ENCODE results near the gene TEX26.

Gene TEX26

DNA sequence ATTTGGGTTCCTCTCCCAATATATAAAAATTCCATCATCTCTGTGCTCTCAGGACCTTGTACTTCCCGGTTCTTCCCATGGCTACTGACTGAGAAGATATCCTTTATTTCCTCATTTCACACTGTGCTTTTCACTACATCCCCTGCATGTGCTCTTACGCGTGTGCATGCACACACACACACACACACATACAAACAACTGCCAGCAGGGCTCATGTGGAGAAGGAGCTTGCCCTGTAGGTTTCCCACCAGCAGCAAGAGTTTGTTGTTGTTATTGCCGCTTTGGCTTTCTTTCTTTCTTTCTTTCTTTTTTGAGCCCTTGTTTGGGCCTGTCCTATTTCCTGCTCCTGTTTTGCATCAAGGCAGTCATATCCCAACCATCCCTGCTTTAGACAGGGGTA, 43.6 kb downstream of the TEX26 start:
- H3K36me3 ChIP-seq (ENCODE audit: control insufficient read depth, insufficient read depth, low read length): no peaks in the 10 kb centered on the region
- no peaks in the 10 kb centered on the region for H3K9me3 ChIP-seq (ENCODE audit: control insufficient read depth, insufficient read depth, low read length)
- H3K9ac ChIP-seq (ENCODE audit: low read depth, low read length): no peak overlapping the region
- H3K27me3 ChIP-seq (ENCODE audit: control insufficient read depth, insufficient read depth, low read length): no peaks in the 10 kb centered on the region
- no peak overlapping the region for H3K4me3 ChIP-seq (ENCODE audit: low read depth, low read length)
- no peak overlapping the region for H3K27ac ChIP-seq (ENCODE audit: low read depth, low read length)
- H3K4me1 ChIP-seq (ENCODE audit: control insufficient read depth, insufficient read depth, low read length): no peaks in the 10 kb centered on the region

GRCh38 chr13:30978981-30979956, 46.8 kb downstream of the TEX26 start:
- Histone ChIP-seq H3K27ac (ENCODE audit: low read depth, low read length) (no peak overlapping the region), H3K9ac (ENCODE audit: low read depth, low read length) (no peak overlapping the region), H3K4me3 (ENCODE audit: low read depth, low read length) (no peak overlapping the region), H3K36me3 (ENCODE audit: control insufficient read depth, insufficient read depth, low read length) (no peaks in the 10 kb centered on the region), H3K9me3 (ENCODE audit: control insufficient read depth, insufficient read depth, low read length) (no peaks in the 10 kb centered on the region), H3K27me3 (ENCODE audit: control insufficient read depth, insufficient read depth, low read length) (no peaks in the 10 kb centered on the region), H3K4me1 (ENCODE audit: control insufficient read depth, insufficient read depth, low read length) (peaks cover 15% of the 10 kb centered on the region)

DNA sequence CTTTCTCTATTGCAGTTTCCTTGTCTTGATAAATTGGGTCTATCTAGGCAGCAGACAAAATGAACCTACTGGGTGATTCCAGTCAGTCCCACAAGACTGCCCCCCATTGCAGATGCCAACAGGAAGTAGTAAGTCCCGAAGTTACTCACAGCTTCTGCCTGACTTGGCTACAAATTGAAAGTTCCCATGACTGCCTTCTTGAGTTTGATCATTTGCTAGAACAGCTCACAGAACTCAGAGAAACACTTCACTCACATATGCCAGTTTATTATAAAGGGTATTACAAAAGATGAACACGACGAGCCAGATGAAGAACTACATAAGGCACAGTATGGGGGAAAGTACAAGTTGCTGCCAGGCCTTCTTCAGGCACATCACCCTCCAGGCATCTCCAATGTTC, 50.0 kb downstream of the TEX26 start:
- H3K4me3 ChIP-seq (ENCODE audit: low read depth, low read length): no peak overlapping the region
- no peaks in the 10 kb centered on the region for H3K36me3 ChIP-seq (ENCODE audit: control insufficient read depth, insufficient read depth, low read length)
- no peak overlapping the region for H3K27ac ChIP-seq (ENCODE audit: low read depth, low read length)
- H3K9ac ChIP-seq (ENCODE audit: low read depth, low read length): no peak overlapping the region
- no peaks in the 10 kb centered on the region for H3K27me3 ChIP-seq (ENCODE audit: control insufficient read depth, insufficient read depth, low read length)
- H3K9me3 ChIP-seq (ENCODE audit: control insufficient read depth, insufficient read depth, low read length): no peaks in the 10 kb centered on the region
- peaks cover 17% of the 10 kb centered on the region for H3K4me1 ChIP-seq (ENCODE audit: control insufficient read depth, insufficient read depth, low read length)

DNA sequence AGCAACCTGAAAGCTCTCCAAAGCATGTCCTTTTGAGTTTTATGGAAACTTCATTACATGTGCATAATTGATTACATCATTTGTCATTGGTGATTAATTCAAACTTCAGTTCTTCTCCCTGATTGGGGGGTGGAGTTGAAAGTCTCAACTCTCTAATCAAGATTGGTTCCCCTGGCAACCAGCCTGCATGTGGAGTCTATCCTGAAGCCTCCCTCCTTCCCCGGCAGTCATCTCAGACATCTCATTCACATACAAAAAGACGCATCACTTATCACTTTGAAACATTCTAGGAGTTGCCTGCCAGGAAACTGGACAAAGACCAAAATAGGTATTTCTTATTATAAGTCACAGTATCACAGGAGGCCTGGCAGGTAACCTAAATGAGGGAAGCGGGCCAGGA, 50.5 kb downstream of the TEX26 start:
- Histone ChIP-seq H3K4me3 (ENCODE audit: low read depth, low read length) (no peak overlapping the region), H3K36me3 (ENCODE audit: control insufficient read depth, insufficient read depth, low read length) (no peaks in the 10 kb centered on the region), H3K9ac (ENCODE audit: low read depth, low read length) (no peak overlapping the region), H3K27me3 (ENCODE audit: control insufficient read depth, insufficient read depth, low read length) (no peaks in the 10 kb centered on the region), H3K4me1 (ENCODE audit: control insufficient read depth, insufficient read depth, low read length) (peaks cover 21% of the 10 kb centered on the region), H3K9me3 (ENCODE audit: control insufficient read depth, insufficient read depth, low read length) (no peaks in the 10 kb centered on the region), H3K27ac (ENCODE audit: low read depth, low read length) (peak overlapping the region; percentile 53)

GRCh38 chr13:30983431-30983830, 51.0 kb downstream of the TEX26 start:
- H3K4me1 ChIP-seq (ENCODE audit: control insufficient read depth, insufficient read depth, low read length): peaks cover 22% of the 10 kb centered on the region
- H3K27me3 ChIP-seq (ENCODE audit: control insufficient read depth, insufficient read depth, low read length): no peaks in the 10 kb centered on the region
- H3K9me3 ChIP-seq (ENCODE audit: control insufficient read depth, insufficient read depth, low read length): no peaks in the 10 kb centered on the region
- H3K27ac ChIP-seq (ENCODE audit: low read depth, low read length): peak overlapping the region; percentile 53
- no peak overlapping the region for H3K4me3 ChIP-seq (ENCODE audit: low read depth, low read length)
- no peaks in the 10 kb centered on the region for H3K36me3 ChIP-seq (ENCODE audit: control insufficient read depth, insufficient read depth, low read length)
- no peak overlapping the region for H3K9ac ChIP-seq (ENCODE audit: low read depth, low read length)

GRCh38 chr13:30984620-30985019, 52.2 kb downstream of the TEX26 start:
- Histone ChIP-seq H3K36me3 (ENCODE audit: control insufficient read depth, insufficient read depth, low read length) (no peaks in the 10 kb centered on the region), H3K4me3 (ENCODE audit: low read depth, low read length) (no peak overlapping the region), H3K9me3 (ENCODE audit: control insufficient read depth, insufficient read depth, low read length) (no peaks in the 10 kb centered on the region), H3K27me3 (ENCODE audit: control insufficient read depth, insufficient read depth, low read length) (no peaks in the 10 kb centered on the region), H3K27ac (ENCODE audit: low read depth, low read length) (no peak overlapping the region), H3K4me1 (ENCODE audit: control insufficient read depth, insufficient read depth, low read length) (peaks cover 22% of the 10 kb centered on the region), H3K9ac (ENCODE audit: low read depth, low read length) (no peak overlapping the region)

DNA sequence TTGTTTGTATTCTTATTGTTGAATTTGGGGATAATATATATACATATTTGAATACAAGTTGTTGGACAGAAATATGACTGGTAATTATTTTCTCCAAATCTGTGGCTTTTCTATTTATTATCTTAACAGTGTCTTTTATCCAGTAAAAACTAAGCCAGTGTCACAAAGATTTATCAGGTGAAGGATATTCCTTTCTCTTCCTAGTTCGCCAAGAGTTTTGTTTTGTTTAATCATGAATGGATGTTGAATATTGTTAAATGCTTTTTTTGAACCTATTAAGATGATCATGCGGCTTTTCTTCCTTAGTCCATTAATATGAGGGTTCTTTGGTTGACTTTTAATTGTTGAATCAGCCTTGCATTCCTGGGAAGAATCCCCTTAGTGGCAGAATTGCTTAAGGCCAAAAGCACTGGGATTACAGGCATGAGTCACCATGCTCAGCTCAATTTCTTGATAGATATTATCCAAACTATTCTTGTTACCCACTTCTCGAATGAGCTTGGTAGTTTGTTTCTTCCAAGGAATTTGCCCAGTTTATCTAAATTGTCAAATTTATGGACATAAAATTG, 53.3 kb downstream of the TEX26 start:
- Histone ChIP-seq H3K9ac (ENCODE audit: low read depth, low read length) (no peak overlapping the region), H3K4me1 (ENCODE audit: control insufficient read depth, insufficient read depth, low read length) (peaks cover 22% of the 10 kb centered on the region), H3K27ac (ENCODE audit: low read depth, low read length) (no peak overlapping the region), H3K27me3 (ENCODE audit: control insufficient read depth, insufficient read depth, low read length) (no peaks in the 10 kb centered on the region), H3K9me3 (ENCODE audit: control insufficient read depth, insufficient read depth, low read length) (no peaks in the 10 kb centered on the region), H3K36me3 (ENCODE audit: control insufficient read depth, insufficient read depth, low read length) (no peaks in the 10 kb centered on the region), H3K4me3 (ENCODE audit: low read depth, low read length) (no peak overlapping the region)

DNA sequence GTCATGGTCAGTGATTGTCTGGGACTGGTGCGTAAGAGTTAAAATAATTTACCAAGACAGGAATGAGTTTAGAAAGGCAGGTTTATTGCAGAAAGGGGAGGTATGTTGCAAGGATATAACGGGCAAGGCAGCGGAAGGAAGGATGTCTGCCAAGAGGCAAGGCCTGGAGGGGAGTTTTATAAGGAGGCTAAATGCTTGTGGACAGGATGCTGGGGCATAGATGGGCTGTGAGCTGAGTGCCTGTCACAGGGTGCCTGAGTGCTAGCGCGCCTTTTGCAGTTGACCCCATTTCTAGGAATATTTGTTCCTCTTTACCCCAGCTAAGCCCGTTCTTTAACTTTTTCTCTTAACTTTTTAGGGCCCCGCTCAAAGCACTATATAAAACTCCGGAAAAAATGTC, 58.7 kb downstream of the TEX26 start:
- H3K4me3 ChIP-seq (ENCODE audit: low read depth, low read length): no peak overlapping the region
- no peak overlapping the region for H3K27ac ChIP-seq (ENCODE audit: low read depth, low read length)
- H3K9ac ChIP-seq (ENCODE audit: low read depth, low read length): no peak overlapping the region
- peaks cover 2% of the 10 kb centered on the region; the same call in 1 of the 2 replicates for H3K9me3 ChIP-seq (ENCODE audit: control insufficient read depth, insufficient read depth, low read length)
- H3K27me3 ChIP-seq (ENCODE audit: control insufficient read depth, insufficient read depth, low read length): no peaks in the 10 kb centered on the region
- H3K36me3 ChIP-seq (ENCODE audit: control insufficient read depth, insufficient read depth, low read length): no peaks in the 10 kb centered on the region
- H3K4me1 ChIP-seq (ENCODE audit: control insufficient read depth, insufficient read depth, low read length): peaks cover 7% of the 10 kb centered on the region; the same call in 1 of the 2 replicates

GRCh38 chr13:30991922-30992321, 59.5 kb downstream of the TEX26 start:
- Histone ChIP-seq H3K36me3 (ENCODE audit: control insufficient read depth, insufficient read depth, low read length) (no peaks in the 10 kb centered on the region), H3K9ac (ENCODE audit: low read depth, low read length) (no peak overlapping the region), H3K27ac (ENCODE audit: low read depth, low read length) (no peak overlapping the region), H3K27me3 (ENCODE audit: control insufficient read depth, insufficient read depth, low read length) (no peaks in the 10 kb centered on the region), H3K9me3 (ENCODE audit: control insufficient read depth, insufficient read depth, low read length) (peaks cover 3% of the 10 kb centered on the region; the same call in 1 of the 2 replicates), H3K4me1 (ENCODE audit: control insufficient read depth, insufficient read depth, low read length) (peaks cover 7% of the 10 kb centered on the region; the same call in 1 of the 2 replicates), H3K4me3 (ENCODE audit: low read depth, low read length) (no peak overlapping the region)

DNA sequence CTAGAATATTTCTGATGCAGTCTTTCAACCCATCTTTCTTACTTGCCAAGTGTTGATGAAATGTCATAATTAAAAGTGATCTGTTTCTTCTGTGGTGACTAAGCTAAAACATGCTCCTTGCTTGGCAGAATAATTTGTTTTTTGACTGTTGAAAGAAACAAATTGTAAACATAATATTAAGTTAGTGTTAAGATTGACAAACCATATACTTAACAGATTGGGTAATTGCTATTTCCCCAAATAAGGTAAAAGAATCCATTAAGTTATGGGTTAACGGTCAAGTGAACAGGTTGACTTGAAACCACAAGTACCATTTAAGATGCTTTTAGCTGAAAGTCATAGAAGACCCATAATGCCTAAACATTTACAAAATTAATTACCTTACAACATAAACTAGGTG, 62.9 kb downstream of the TEX26 start:
- peaks cover 3% of the 10 kb centered on the region; the same call in 1 of the 2 replicates for H3K9me3 ChIP-seq (ENCODE audit: control insufficient read depth, insufficient read depth, low read length)

GRCh38 chr13:30997697-30998096, 65.2 kb downstream of the TEX26 start:
- no peaks in the 10 kb centered on the region for H3K27me3 ChIP-seq (ENCODE audit: control insufficient read depth, insufficient read depth, low read length)
- no peak overlapping the region for H3K4me3 ChIP-seq (ENCODE audit: low read depth, low read length)
- no peaks in the 10 kb centered on the region for H3K36me3 ChIP-seq (ENCODE audit: control insufficient read depth, insufficient read depth, low read length)
- H3K4me1 ChIP-seq (ENCODE audit: control insufficient read depth, insufficient read depth, low read length): no peaks in the 10 kb centered on the region
- no peak overlapping the region for H3K9ac ChIP-seq (ENCODE audit: low read depth, low read length)
- H3K27ac ChIP-seq (ENCODE audit: low read depth, low read length): no peak overlapping the region
- peaks cover 3% of the 10 kb centered on the region; the same call in 1 of the 2 replicates for H3K9me3 ChIP-seq (ENCODE audit: control insufficient read depth, insufficient read depth, low read length)

More for the DNA sequence above, 62.9 kb downstream of the TEX26 start:
- Histone ChIP-seq H3K36me3 (ENCODE audit: control insufficient read depth, insufficient read depth, low read length) (no peaks in the 10 kb centered on the region), H3K27ac (ENCODE audit: low read depth, low read length) (no peak overlapping the region), H3K4me3 (ENCODE audit: low read depth, low read length) (no peak overlapping the region), H3K4me1 (ENCODE audit: control insufficient read depth, insufficient read depth, low read length) (no peaks in the 10 kb centered on the region), H3K27me3 (ENCODE audit: control insufficient read depth, insufficient read depth, low read length) (no peaks in the 10 kb centered on the region), H3K9ac (ENCODE audit: low read depth, low read length) (no peak overlapping the region)

Data from HUES48 (cell line).